IPS-15b (cell line): ENCODE data around the gene LRRC7.
"Not testable (repeated sequence)": the region's sequence is repeated elsewhere in the genome, so short reads cannot be mapped to it uniquely, and the experiment has no call there.

Experiments used
- H3K27me3 ChIP-seq: one replicate; pipeline ENCODE4 v1.6.1; 2013; ENCODE audit warnings: low read length; ENCODE audit not compliant: control insufficient read depth, insufficient read depth
- H3K36me3 ChIP-seq: one replicate; pipeline ENCODE4 v1.6.1; 2013; ENCODE audit warnings: low read length; ENCODE audit not compliant: control insufficient read depth, insufficient read depth
- H3K4me1 ChIP-seq: one replicate; pipeline ENCODE4 v1.6.1; 2013; ENCODE audit warnings: mild to moderate bottlenecking, low read length; ENCODE audit not compliant: control insufficient read depth, insufficient read depth
- H3K4me3 ChIP-seq: one replicate; pipeline ENCODE4 v1.5.1; 2013; ENCODE audit warnings: low read depth, low read length
- H3K9ac ChIP-seq: one replicate; pipeline ENCODE4 v1.6.1; 2013; ENCODE audit warnings: low read depth, mild to moderate bottlenecking, low read length
- H3K9me3 ChIP-seq: one replicate; pipeline ENCODE4 v1.6.1; 2013; ENCODE audit warnings: mild to moderate bottlenecking, low read length; ENCODE audit not compliant: control insufficient read depth, insufficient read depth

Gene LRRC7

DNA sequence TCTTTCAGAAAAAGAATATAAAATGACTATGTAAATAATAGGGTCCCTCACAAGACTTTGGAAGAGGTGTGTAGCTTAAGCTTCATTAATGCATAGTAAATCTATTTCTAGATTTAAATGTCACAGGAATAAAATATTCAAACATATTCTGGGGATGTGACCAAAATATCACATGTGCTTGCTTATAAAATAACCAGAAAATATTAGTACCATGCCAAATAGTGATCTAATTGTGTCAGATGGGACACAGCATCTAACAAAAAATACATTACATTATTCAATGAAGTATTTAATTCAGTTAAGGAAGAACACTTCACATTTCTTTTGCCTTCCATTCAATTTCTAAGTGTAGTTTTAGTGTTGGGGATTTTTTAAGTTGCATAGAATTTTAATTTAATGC lies 458.1 kb downstream of the LRRC7 start:
- Histone ChIP-seq H3K4me3 (no peak overlapping the region), H3K27me3 (no peaks in the 10 kb centered on the region), H3K9me3 (no peaks in the 10 kb centered on the region), H3K9ac (no peak overlapping the region), H3K4me1 (peaks cover 4% of the 10 kb centered on the region), H3K36me3 (no peaks in the 10 kb centered on the region)

GRCh38 chr1:70033266-70033873 lies 465.6 kb downstream of the LRRC7 start:
- no peak overlapping the region for H3K4me3 ChIP-seq

DNA sequence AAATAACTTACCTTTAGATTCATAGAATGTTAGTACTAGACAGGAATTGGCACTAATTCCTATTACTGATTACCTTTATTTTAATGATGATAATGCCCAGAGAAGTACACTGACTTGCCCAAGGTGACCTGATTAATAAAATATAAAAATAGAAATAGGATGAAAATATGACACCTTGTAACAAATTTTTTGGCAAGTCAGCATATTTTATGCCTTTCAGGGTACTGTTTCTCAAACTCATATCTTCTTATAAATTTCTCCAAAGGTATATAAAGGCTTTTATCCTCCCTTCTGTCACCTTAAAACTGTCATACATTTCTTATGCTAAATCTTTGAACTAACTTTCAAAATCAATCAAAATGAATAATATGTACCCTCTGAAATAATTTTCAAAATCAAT lies 466.2 kb downstream of the LRRC7 start:
- no peak overlapping the region for H3K9ac ChIP-seq
- H3K4me3 ChIP-seq, result no peak overlapping the region
- H3K36me3 ChIP-seq, result no peaks in the 10 kb centered on the region
- no peaks in the 10 kb centered on the region for H3K9me3 ChIP-seq
- no peaks in the 10 kb centered on the region for H3K27me3 ChIP-seq
- no peaks in the 10 kb centered on the region for H3K4me1 ChIP-seq

More at GRCh38 chr1:70033266-70033873, 465.6 kb downstream of the LRRC7 start:
- Histone ChIP-seq H3K36me3 (no peaks in the 10 kb centered on the region), H3K9me3 (no peaks in the 10 kb centered on the region), H3K9ac (no peak overlapping the region), H3K4me1 (no peaks in the 10 kb centered on the region), H3K27me3 (no peaks in the 10 kb centered on the region)

DNA sequence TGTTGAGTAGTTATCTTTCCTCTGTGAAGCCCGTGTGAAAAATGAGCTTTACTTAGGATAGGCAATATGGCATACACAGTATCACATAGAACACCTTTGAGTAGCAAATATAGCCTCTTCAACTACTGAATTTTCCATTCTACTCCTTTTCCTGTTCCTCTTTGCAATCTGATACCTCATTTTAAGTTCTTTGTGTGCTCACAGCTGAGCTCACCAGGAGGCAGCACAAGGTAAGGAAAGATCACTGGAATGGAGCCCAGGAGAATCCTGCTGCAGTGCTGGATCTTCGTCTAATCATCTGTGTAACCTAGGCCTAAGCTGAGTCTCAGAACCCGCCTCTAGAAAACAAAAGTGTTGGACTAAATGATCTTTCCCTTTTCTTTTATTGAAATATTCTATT lies 466.7 kb downstream of the LRRC7 start:
- H3K9me3 ChIP-seq, result no peaks in the 10 kb centered on the region
- H3K9ac ChIP-seq, result no peak overlapping the region
- no peaks in the 10 kb centered on the region for H3K27me3 ChIP-seq
- no peaks in the 10 kb centered on the region for H3K4me1 ChIP-seq
- H3K4me3 ChIP-seq, result no peak overlapping the region
- H3K36me3 ChIP-seq, result no peaks in the 10 kb centered on the region

DNA sequence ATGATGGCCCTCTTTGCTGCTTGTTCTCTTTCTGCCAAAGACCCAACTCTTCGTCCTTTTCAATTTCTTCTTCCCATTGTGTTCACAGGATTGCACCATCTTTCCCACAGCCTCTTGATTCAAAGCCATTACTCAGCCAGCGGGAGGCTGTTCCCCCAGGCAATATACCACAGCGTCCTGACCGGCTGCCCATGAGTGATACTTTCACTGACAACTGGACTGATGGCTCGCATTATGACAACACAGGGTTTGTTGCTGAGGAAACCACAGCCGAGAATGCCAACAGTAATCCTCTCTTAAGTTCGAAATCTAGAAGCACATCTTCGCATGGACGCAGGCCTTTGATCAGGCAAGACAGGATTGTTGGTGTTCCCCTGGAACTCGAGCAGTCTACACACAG lies 470.3 kb downstream of the LRRC7 start:
- Histone ChIP-seq H3K4me1 (no peaks in the 10 kb centered on the region), H3K9me3 (no peaks in the 10 kb centered on the region), H3K4me3 (no peak overlapping the region), H3K9ac (no peak overlapping the region), H3K36me3 (no peaks in the 10 kb centered on the region), H3K27me3 (no peaks in the 10 kb centered on the region)

DNA sequence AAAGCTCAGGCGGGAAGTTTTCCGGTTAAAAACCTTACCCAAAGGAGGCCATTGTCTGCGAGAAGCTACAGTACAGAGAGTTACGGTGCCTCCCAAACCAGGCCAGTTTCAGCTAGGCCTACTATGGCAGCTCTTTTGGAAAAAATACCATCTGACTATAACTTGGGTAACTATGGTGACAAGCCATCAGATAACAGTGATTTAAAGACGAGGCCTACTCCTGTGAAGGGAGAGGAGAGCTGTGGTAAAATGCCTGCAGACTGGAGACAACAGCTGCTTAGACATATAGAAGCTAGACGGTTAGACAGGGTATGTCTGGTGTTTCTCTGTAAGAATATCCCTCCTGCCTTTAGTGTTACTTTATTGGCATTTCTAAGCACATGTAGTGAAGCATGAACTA lies 471.8 kb downstream of the LRRC7 start:
- Histone ChIP-seq H3K4me3 (no peak overlapping the region), H3K4me1 (no peaks in the 10 kb centered on the region), H3K9ac (no peak overlapping the region), H3K27me3 (no peaks in the 10 kb centered on the region), H3K36me3 (no peaks in the 10 kb centered on the region), H3K9me3 (no peaks in the 10 kb centered on the region)

GRCh38 chr1:70041317-70042045 lies 473.8 kb downstream of the LRRC7 start:
- H3K9me3 ChIP-seq, result no peaks in the 10 kb centered on the region
- no peak overlapping the region for H3K4me3 ChIP-seq
- H3K27me3 ChIP-seq, result no peaks in the 10 kb centered on the region
- no peaks in the 10 kb centered on the region for H3K4me1 ChIP-seq
- no peak overlapping the region for H3K9ac ChIP-seq
- no peaks in the 10 kb centered on the region for H3K36me3 ChIP-seq

- Histone ChIP-seq H3K27me3 (no peaks in the 10 kb centered on the region), H3K4me3 (no peak overlapping the region), H3K4me1 (no peaks in the 10 kb centered on the region), H3K36me3 (no peaks in the 10 kb centered on the region), H3K9me3 (no peaks in the 10 kb centered on the region), H3K9ac (no peak overlapping the region)
Observed at GRCh38 chr1:70042090-70042731, 474.5 kb downstream of the LRRC7 start.

DNA sequence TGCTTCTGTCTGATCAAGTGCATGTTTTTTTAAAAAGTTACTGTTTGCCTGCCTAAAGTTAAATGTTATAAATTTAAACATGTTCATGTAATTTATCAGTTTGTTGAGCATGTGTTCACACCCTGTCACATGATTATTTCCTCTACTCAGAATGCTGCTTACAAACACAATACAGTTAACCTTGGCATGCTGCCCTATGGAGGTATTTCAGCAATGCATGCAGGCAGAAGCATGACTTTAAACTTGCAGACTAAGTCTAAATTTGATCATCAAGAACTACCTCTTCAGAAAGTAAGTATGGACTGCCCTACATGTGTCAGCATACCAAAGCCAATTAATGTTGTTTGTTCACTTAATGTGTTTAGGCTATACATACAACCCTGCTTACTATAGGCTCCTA lies 476.1 kb downstream of the LRRC7 start:
- no peaks in the 10 kb centered on the region for H3K4me1 ChIP-seq
- no peaks in the 10 kb centered on the region for H3K36me3 ChIP-seq
- H3K9me3 ChIP-seq, result no peaks in the 10 kb centered on the region
- no peak overlapping the region for H3K9ac ChIP-seq
- no peaks in the 10 kb centered on the region for H3K27me3 ChIP-seq
- H3K4me3 ChIP-seq, result no peak overlapping the region

GRCh38 chr1:70044832-70045231 lies 477.1 kb downstream of the LRRC7 start:
- Histone ChIP-seq H3K27me3 (no peaks in the 10 kb centered on the region), H3K9ac (no peak overlapping the region), H3K4me1 (no peaks in the 10 kb centered on the region), H3K4me3 (no peak overlapping the region), H3K36me3 (no peaks in the 10 kb centered on the region), H3K9me3 (no peaks in the 10 kb centered on the region)

DNA sequence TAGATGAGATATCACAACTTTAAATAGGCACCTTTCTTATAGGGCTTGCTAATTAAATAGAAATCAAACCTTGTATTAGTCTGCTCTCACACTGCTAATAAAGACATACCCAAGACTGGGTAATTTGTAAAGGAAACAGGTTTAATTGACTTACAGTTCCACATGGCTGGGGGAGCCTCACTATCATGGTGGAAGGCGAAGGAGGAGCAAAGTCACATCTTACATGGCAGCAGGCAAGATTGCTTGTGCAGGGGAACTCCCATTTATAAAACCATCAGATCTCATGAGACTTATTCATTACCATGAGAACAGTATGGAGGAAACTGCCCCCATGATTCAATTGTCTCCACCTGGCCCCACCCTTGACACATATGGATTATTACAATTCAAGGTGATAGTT lies 477.9 kb downstream of the LRRC7 start:
- not testable (repeated sequence) for H3K27me3 ChIP-seq, H3K4me3 ChIP-seq, H3K9ac ChIP-seq, H3K36me3 ChIP-seq, H3K4me1 ChIP-seq, H3K9me3 ChIP-seq
